Measurements from ENCODE around the gene DUT. TPM values are rescaled to one million over a fixed set of nuclear protein-coding genes. Genes with fewer than 3 reads are reported as not detected.

The DUT gene
- total RNA-seq, 1 donor from 2014 or later = 84.5 TPM

GRCh38 chr15:48366584-48367312 lies 35.5 kb downstream of the DUT start:
- no peaks in the 10 kb centered on the region for H3K4me1 ChIP-seq
- H3K9me3 ChIP-seq = no peaks in the 10 kb centered on the region
- no peaks in the 10 kb centered on the region for H3K27me3 ChIP-seq
- no peak for DNase-seq (ENCODE audit: extremely low spot score in 2 of 2)
- H3K27ac ChIP-seq = no peak overlapping the region
- H3K4me3 ChIP-seq = no peak overlapping the region
- no peak for TF ChIP-seq POLR2AphosphoS5 (IDR thresholded peaks at IDR 0.05; ENCODE audit: insufficient read depth in 1 of 2, low read depth in 1 of 2)
- TF ChIP-seq POLR2A (IDR thresholded peaks at IDR 0.05) = no peak
- no peak for TF ChIP-seq CTCF (IDR thresholded peaks at IDR 0.05)
- intact Hi-C loops (cut with DNase I) = no loop called here
- no peaks in the 10 kb centered on the region for H3K36me3 ChIP-seq

DNA sequence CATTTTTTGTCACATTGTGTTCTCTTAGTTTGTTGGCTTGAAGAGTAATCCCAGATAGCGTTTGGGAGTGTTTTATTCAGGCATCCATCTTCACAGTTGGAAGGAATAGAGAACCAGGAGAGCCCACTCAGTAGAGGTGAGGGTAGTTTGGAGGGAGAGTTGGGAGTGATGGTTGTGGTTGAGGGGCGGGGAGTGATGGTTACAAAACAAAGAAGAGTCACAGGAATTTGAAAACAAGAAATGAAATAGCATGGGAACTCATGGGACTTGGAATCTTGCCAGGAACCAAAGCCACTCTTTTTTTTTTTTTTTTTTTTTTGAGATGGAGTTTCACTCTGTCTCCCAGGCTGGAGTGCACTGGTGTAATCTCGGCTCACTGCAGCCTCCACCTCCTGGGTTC lies 36.3 kb downstream of the DUT start:
- Histone ChIP-seq H3K4me3 (no peak overlapping the region), H3K9me3 (no peaks in the 10 kb centered on the region), H3K27ac (no peak overlapping the region), H3K27me3 (no peaks in the 10 kb centered on the region), H3K36me3 (no peaks in the 10 kb centered on the region), H3K4me1 (no peaks in the 10 kb centered on the region)
- intact Hi-C loops (cut with DNase I) = no loop called here
- TF ChIP-seq POLR2A (IDR thresholded peaks at IDR 0.05) = no peak
- TF ChIP-seq CTCF (IDR thresholded peaks at IDR 0.05) = no peak
- TF ChIP-seq POLR2AphosphoS5 (IDR thresholded peaks at IDR 0.05; ENCODE audit: insufficient read depth in 1 of 2, low read depth in 1 of 2) = no peak
- DNase-seq (ENCODE audit: extremely low spot score in 2 of 2) = no peak

DNA sequence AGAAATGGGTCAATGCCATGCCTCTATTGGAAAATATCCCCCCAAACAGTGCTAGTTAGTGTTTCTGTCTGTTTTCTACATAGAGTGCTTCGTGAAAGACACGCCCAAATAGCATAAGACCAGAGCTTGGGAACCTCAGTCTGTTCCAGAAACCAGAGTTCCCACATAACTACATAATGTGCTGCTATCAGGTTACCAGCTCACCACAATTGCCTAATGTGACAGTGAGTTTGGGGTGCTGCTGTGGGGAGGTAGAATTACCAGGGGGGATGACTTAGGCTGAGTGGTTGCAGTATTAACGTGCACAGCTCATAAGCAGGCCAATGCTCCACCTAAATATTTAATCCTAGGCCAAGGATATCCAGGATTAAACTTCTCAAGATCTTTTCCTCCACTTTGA lies 39.2 kb downstream of the DUT start:
- Histone ChIP-seq H3K27ac (no peak overlapping the region), H3K9me3 (no peaks in the 10 kb centered on the region), H3K4me1 (no peaks in the 10 kb centered on the region), H3K4me3 (no peak overlapping the region), H3K36me3 (no peaks in the 10 kb centered on the region), H3K27me3 (no peaks in the 10 kb centered on the region)
- TF ChIP-seq CTCF (IDR thresholded peaks at IDR 0.05) (no peak), POLR2AphosphoS5 (IDR thresholded peaks at IDR 0.05; ENCODE audit: insufficient read depth in 1 of 2, low read depth in 1 of 2) (no peak), POLR2A (IDR thresholded peaks at IDR 0.05) (no peak)
- intact Hi-C loops (cut with DNase I) = no loop called here
- no peak for DNase-seq (ENCODE audit: extremely low spot score in 2 of 2)

- H3K27ac ChIP-seq = no peak overlapping the region
- H3K4me1 ChIP-seq = no peaks in the 10 kb centered on the region
- no peak overlapping the region for H3K4me3 ChIP-seq
- no peaks in the 10 kb centered on the region for H3K27me3 ChIP-seq
- TF ChIP-seq CTCF (IDR thresholded peaks at IDR 0.05) (no peak), POLR2A (IDR thresholded peaks at IDR 0.05) (no peak), POLR2AphosphoS5 (IDR thresholded peaks at IDR 0.05; ENCODE audit: insufficient read depth in 1 of 2, low read depth in 1 of 2) (no peak)
- no peaks in the 10 kb centered on the region for H3K9me3 ChIP-seq
- intact Hi-C loops (cut with DNase I) = no loop called here
- no peaks in the 10 kb centered on the region for H3K36me3 ChIP-seq
- DNase-seq (ENCODE audit: extremely low spot score in 2 of 2) = no peak
Observed at GRCh38 chr15:48371550-48371949, 40.3 kb downstream of the DUT start.

GRCh38 chr15:48371961-48372360 lies 40.7 kb downstream of the DUT start:
- TF ChIP-seq CTCF (IDR thresholded peaks at IDR 0.05) (no peak), POLR2AphosphoS5 (IDR thresholded peaks at IDR 0.05; ENCODE audit: insufficient read depth in 1 of 2, low read depth in 1 of 2) (no peak), POLR2A (IDR thresholded peaks at IDR 0.05) (no peak)
- Histone ChIP-seq H3K27ac (no peak overlapping the region), H3K4me3 (no peak overlapping the region), H3K36me3 (no peaks in the 10 kb centered on the region), H3K9me3 (no peaks in the 10 kb centered on the region), H3K4me1 (no peaks in the 10 kb centered on the region), H3K27me3 (no peaks in the 10 kb centered on the region)
- intact Hi-C loops (cut with DNase I) = no loop called here
- no peak for DNase-seq (ENCODE audit: extremely low spot score in 2 of 2)
